Right kidney (tissue), 1 donor: ENCODE results near the gene SIRPB1.
"Not testable (repeated sequence)": the region's sequence is repeated elsewhere in the genome, so short reads cannot be mapped to it uniquely, and the experiment has no call there.

ENCODE experiments used
- DNase-seq: peaks from one replicate; pipeline ENCODE4 v3.0.0-alpha.2; 2016

Gene SIRPB1

DNA sequence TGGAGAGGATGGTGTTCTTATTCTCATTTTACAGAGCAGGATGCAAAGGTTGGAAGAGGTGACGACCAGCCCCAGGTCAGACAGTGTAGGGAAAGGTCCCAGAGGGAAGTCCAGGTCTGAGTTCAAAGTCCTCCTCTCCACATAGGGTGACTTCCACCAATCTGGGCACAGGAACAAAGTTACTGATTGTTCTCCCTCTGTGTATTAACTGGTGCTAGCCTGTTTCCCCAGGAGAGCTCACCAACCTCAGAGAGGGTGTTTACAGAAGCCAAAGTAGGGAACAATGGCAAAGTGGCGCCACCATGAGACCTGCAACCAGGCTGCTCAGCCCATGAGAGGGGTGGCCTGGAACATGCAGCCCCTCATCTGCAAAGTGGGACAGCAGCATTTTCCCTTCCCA is 16.8 kb upstream of the SIRPB1 start:
- no peak for DNase-seq

DNA sequence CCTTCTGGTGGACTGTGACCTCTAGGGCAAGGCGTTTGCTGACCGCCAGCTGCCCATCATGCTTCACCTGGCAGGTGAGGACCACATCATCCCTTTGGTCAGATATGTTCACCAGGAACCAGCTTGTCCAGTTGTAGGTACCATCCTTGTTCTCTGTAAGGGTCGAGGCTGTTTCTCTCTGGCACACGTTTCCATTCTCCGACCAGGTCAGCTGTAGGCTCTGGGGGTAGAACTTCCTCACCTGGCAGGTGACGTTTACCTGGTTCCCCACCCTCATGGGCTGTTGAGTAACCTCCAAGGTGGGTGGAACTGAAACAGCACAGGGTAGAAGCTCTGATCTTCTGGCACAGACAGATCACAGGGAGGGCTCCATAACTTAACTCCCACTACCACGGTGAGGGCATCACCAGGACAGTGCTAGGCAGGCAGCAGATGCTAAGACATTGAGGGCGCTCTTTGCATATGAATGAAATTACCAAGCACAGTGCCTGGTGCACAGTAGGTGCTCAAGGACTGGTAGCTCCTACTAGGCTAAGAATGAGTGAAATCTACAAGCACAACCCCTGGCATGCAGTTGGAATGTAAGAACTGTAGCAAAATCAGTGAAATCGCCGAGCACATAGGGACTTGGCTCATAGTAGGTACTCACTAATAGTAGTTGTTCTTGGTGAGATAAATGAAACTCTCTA is 15.6 kb upstream of the SIRPB1 start:
- no peak for DNase-seq

DNA sequence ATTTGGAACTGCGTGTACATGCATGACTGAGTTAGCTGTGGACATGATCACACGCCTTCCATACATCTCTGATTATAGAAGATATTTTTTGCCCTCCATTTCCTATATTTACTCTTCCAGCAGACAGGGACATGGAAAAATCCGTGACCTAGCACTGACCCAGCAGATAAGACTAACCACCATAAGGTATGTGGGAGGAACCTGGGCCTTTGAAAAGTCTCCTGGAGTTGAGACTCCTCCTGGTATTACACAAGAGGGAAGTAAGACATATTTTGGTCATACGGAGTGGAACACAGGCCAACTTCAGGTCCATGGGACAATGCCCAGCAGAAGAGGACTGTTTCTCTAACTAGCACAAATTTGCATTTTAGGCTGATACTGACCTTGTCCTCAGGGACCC is 13.7 kb upstream of the SIRPB1 start:
- no peak for DNase-seq

GRCh38 chr20:1632178-1632577 is 12.4 kb upstream of the SIRPB1 start:
- no peak for DNase-seq

GRCh38 chr20:1631309-1632151 is 11.7 kb upstream of the SIRPB1 start:
- DNase-seq = no peak

DNA sequence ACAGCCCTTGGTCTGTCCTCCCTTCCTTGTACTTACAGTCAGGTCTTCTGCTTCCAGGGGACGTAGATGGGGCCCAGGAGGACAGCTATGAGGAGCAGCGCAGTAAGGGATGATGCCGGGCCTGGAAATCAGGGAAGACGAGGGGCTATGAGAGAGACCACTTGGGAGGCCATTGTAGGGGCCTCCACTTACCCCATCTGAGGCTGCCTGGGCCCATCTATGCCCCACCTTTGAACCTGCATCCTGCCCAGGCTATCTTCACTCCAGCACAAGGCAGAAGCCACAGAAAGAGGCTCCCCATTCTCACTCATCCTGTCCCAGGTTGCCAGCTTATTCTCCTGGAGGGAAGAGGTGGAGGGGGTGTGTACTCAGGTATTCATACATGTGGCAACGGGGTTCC is 10.4 kb upstream of the SIRPB1 start:
- no peak for DNase-seq

GRCh38 chr20:1629321-1629720 is 9.5 kb upstream of the SIRPB1 start:
- no peak for DNase-seq

DNA sequence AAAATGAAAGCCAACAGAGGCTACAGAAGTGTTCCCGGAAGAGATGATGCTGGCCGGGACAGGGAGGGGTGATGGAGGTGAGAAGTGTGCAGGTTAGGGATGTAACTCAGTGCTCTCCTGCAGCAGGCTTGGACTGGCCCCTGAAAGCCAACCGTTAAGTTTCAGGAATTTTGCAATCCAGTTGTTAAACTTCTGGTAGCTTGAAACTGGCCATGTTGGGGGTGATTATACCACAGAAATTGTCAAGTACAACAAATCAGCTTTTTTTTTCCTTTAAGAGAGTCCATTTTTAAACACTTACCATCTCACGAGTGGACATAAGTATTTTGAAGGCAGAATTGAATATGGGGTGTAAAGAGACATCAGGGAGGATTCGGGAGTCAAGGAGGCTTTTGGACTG is 8.8 kb upstream of the SIRPB1 start:
- DNase-seq = no peak

- DNase-seq = no peak
These were observed 7.4 kb upstream of the SIRPB1 start for GRCh38 chr20:1627200-1627550.

- no peak for DNase-seq
These were observed 6.9 kb upstream of the SIRPB1 start for GRCh38 chr20:1626528-1627199.

GRCh38 chr20:1625083-1625690 is 5.4 kb upstream of the SIRPB1 start:
- DNase-seq = no peak

GRCh38 chr20:1623501-1624205 is 3.8 kb upstream of the SIRPB1 start:
- DNase-seq = no peak

DNA sequence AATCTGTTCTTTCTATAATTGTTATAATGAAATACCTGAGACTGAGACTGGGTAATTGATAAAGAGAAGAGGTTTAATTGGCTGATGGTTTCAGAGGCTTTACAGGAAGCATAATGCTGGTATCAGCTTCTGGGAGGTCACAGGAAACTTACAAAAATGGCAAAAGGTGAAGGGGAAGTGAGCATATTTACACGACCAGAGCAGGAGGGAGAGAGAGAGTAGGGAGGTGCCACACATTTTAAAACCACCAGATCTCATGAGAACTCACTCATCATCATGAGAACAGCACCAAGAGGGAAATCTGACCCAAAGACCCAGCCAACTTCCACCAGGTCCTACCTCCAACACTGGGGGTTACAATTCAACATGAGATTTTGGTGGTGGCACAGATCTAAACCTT is 2.6 kb upstream of the SIRPB1 start:
- no peak for DNase-seq

DNA sequence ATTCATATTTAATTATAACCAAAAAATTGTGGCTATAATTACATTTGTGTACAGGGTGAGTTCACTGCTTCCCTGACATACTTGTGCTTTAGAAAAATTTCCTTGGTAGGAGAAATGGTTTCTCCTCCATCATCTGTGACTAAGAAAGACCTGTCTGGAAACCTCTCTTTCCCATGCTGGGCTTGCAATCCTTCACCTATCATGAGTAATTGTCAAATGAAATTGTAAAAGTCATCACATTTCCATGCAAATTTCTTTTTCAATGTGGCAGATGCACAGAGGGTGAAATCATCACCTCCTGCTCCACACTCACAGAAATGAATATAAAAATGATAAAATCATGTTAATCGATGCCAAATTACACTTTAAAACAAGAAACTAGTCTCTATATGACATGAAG is 1.5 kb upstream of the SIRPB1 start:
- no peak for DNase-seq

DNA sequence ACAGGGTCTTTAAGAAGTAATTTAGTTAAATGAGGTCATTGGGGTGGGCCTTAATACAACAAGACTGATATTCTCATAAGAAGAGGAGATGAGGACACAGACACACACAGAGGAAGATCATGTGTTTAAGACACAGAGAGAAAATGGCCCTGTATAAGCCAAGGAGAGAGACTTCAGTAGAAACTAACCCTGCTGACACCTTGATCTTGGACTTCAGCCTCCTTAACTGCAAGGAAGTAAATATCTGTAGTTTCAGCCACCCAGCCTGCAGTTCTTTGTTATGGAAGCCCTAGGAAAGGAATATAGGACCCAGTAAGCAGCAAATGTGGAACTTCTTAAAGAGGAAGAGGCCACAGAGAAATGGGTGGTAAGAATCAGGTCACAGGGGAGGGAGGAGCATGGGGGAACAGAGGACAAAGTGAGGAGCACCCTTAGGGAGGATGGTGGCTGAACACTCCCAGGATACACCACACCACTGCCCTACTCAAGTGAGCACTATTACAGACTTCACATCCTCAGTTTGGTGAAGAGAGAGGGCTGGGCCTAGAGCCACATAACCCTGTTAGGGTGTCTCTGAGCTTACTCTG is 762 bp downstream of the SIRPB1 start:
- no peak for DNase-seq

DNA sequence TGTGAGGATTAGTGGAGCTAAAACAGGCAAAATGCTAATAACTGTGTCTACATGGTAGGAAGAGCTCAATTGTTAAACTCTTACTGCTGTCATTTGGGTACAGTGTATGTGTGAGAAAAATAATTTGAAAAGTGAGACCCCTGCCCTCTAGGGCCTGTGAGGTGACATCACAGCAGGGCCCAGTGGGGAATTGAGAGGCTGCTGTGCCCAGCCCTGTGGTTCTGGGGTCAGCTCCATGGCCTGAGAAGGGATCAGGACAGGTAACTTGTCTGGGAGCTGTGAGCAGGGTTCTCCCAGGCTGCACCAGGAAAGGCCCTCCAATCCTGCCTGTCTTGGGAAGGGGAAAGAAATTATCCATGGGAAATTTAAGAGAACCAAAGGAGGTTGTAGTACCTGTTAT is 1.3 kb downstream of the SIRPB1 start:
- DNase-seq = no peak

- DNase-seq = no peak
These were observed 2.9 kb downstream of the SIRPB1 start for GRCh38 chr20:1616858-1617434.

GRCh38 chr20:1610404-1610803 is 9.4 kb downstream of the SIRPB1 start:
- DNase-seq = not testable (repeated sequence)

DNA sequence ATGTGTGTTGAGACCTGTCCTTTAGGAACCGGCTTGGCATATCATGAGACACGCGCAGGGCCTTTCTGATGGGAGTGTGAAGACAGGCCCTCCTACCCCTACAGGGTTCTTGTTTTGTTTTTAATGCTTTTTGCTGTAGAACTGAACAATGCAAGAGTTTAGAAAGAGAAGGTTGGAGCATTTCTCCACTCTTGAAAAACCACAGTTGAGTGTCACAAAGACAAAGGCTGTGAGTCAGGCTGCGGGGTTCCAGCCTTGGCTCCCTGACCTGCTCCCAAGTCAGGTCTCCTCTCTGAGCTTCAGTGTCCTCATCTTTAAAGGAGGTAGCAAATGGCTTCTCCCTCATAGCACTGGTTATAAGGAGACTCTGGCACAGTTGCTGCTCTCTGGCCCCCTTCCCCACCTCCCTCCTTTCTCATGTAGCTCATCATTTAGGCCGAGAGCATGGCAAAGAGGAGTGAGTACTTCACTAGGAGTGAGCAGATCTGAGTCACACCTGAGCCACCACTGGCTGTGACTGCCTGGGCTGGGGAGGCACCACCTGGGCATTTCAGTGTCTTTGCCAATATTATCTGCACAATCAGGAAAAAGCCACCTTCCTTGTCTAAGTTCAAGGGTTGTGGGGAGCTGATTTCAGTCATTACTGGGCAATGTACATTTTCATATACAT is 11.0 kb downstream of the SIRPB1 start:
- not testable (repeated sequence) for DNase-seq

DNA sequence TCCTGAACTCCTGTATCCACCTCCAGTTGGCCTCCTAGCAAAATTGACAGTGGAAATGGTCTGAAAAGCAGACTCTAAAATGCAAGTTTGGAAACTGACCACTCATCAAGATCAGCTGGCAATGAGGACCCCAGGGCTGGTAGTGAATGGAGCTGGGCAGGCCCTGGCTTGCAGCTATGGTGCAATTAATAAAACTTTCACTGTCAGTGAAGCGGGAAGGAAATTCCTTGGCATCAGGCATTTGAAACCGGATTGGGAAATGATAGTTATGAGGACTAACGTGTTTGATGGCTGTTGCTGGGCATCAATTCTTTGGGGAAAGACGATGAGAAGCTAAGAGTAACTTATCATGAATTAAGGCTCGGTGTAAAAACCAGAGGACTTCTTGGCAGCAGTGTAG is 19.1 kb downstream of the SIRPB1 start:
- no peak for DNase-seq

GRCh38 chr20:1595333-1595732 is 24.5 kb downstream of the SIRPB1 start:
- DNase-seq = no peak
